HEK293T (cell line): Measurements from ENCODE around the gene CHAT.

Experiments
- ARNT ChIP-seq: fragments of 450-650 bp; IDR thresholded peaks from 2 replicates; pipeline ENCODE4 v1.6.1; 2017; ENCODE audit warnings: mild to moderate bottlenecking
- BHLHE40 ChIP-seq: fragments of 450-650 bp; IDR thresholded peaks from 2 replicates; pipeline ENCODE4 v1.6.1; 2016; ENCODE audit warnings: mild to moderate bottlenecking, moderate library complexity, borderline replicate concordance
- CTBP1 ChIP-seq: fragments of 450-650 bp; IDR thresholded peaks from 2 replicates; pipeline ENCODE4 v1.6.1; 2016; ENCODE audit warnings: borderline replicate concordance
- ELF4 ChIP-seq: fragments of 450-650 bp; IDR thresholded peaks from 2 replicates; pipeline ENCODE4 v1.6.1; 2017; ENCODE audit warnings: antibody characterized with exemption
- FOXA1 ChIP-seq: fragments of 450-650 bp; IDR thresholded peaks from 2 replicates; pipeline ENCODE4 v1.6.1; 2016; ENCODE audit warnings: mild to moderate bottlenecking
- FOXM1 ChIP-seq: fragments of 450-650 bp; IDR thresholded peaks from 2 replicates; pipeline ENCODE4 v1.6.1; 2017; ENCODE audit warnings: mild to moderate bottlenecking, borderline replicate concordance
- HDGF ChIP-seq: fragments of 450-650 bp; IDR thresholded peaks from 2 replicates; pipeline ENCODE4 v1.6.1; 2017; ENCODE audit warnings: antibody characterized with exemption, borderline replicate concordance
- L3MBTL2 ChIP-seq: fragments of 450-650 bp; conservative IDR thresholded peaks from 2 replicates; pipeline ENCODE4 v1.6.1; 2016; ENCODE audit warnings: mild to moderate bottlenecking
- LEF1 ChIP-seq: fragments of 450-650 bp; IDR thresholded peaks from 2 replicates; pipeline ENCODE4 v1.6.1; 2017; ENCODE audit warnings: mild to moderate bottlenecking, borderline replicate concordance
- PKNOX1 ChIP-seq: fragments of 450-650 bp; IDR thresholded peaks from 2 replicates; pipeline ENCODE4 v1.6.1; 2016
- SP1 ChIP-seq: fragments of 450-650 bp; IDR thresholded peaks from 2 replicates; pipeline ENCODE4 v1.6.1; 2017
- SUZ12 ChIP-seq: fragments of 450-650 bp; IDR thresholded peaks from 2 replicates; pipeline ENCODE4 v1.6.1; 2016; ENCODE audit warnings: mild to moderate bottlenecking
- ZNF384 ChIP-seq: fragments of 450-650 bp; IDR thresholded peaks from 2 replicates; pipeline ENCODE4 v1.6.1; 2016

DNA sequence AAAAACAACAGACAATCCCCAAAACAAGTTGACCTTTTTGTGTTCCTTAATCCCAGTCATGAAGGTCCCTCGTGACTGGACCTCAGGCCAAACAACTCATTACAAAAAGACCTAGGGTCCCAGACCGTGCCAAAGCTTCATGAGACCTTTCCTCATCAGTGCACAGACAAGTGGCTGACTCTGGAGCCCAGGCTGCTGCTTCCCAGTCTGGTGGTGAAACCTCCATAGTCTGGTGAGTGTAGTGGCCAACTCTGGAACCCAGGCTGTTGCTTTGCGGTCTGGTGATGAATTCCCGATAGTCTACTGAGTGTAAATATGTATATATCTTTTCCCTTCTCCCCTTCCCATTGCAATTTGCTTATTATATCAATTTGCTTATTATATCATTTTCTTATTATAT lies 25.9 kb upstream of the CHAT start:
- TF ChIP-seq BHLHE40 (no peak), PKNOX1 (no peak), FOXA1 (no peak), ARNT (no peak), LEF1 (no peak), FOXM1 (no peak), HDGF (no peak), SP1 (no peak), ZNF384 (no peak), CTBP1 (no peak), SUZ12 (no peak), ELF4 (no peak), L3MBTL2 (no peak)
